Skeletal muscle cell (primary cell): ENCODE results near the gene DNAH9.

ENCODE experiments used
- DNase-seq: peaks from one replicate; pipeline ENCODE4 v3.0.0-alpha.2; 2010; ENCODE audit warnings: low read depth
- H3K4me3 ChIP-seq: 2 replicates; pipeline ENCODE4 v1.5.1; 2011; ENCODE audit warnings: low read depth, mild to moderate bottlenecking, control low read depth, low read length, moderate library complexity

Gene DNAH9

DNA sequence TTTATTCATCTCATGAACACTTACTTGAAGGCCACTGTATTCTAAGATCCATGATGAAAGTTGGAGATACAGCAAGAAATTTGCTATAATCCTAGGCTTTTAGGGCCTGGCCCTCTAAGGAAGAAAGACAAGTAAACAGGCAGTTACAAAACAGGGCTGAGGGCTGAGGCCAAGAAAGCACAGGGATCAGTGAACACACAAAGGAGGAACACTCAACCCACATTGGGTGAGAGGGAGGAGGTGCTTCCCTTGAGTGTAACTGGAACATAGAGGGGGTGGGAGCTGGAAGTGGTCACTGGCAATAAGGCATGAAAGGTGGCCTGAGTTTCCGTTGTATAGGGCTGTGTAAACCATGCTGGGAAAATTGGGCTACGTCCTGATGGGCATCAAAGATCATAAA lies 286.8 kb downstream of the DNAH9 start:
- DNase-seq, result no peak
- no peak overlapping the region for H3K4me3 ChIP-seq

DNA sequence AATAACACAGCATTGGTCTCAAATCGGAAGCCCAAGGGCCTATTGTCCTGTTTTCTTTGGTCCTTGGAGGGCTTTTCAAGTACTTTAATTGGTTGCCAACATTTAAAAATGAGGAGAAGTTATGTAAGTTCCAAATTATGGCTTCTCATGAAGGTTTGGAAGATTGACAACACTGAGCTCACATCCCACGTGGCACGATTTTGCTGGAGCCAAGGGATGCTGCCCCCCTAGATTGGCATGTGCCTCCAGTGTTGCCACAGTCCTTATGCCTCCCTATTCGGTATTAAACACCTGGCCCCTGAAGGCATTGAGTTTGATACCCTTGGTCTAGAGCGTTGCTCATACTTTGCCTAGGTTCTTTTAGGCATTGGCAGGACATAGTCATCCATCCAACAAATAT lies 291.0 kb downstream of the DNAH9 start:
- no peak for DNase-seq
- no peak overlapping the region for H3K4me3 ChIP-seq

DNA sequence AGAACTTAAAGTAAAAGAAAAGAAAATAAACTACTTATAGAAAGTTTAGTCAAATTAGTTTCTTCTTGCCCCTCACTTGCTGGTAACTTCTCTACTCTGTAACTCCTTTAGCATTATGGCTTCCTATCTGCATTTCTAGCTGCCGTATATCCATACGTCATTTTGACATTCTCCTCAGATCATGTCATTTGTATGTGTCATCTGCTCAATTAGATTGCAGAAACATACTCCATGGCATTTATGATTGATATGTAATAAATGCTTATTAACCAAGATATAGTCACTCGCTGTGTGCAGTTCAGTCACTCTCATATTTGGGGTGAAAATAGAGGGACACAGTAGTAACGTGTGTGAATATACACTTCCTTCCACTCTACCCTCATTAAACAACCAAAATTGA lies 295.6 kb downstream of the DNAH9 start:
- DNase-seq, result no peak

DNA sequence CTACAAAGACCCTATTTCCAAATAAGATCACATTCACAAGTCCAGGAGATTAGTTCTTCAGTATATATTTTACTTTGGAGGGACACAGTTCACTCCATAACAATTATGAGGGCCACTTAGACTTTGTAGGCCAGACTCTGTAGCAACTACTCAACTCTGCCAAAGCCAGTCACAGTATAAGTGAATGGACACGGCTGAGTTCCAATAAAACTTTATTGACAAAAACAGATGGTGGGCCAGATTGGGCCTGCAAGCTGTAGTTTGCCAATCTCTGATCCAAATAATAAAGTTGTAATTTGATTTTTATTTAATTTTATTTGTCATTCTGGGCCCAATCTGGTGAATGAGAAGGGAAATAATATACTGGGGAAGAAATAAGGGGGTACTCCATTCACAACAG lies 297.9 kb downstream of the DNAH9 start:
- no peak overlapping the region for H3K4me3 ChIP-seq
- no peak for DNase-seq

More for the DNA sequence above, 295.6 kb downstream of the DNAH9 start:
- H3K4me3 ChIP-seq, result no peak overlapping the region

DNA sequence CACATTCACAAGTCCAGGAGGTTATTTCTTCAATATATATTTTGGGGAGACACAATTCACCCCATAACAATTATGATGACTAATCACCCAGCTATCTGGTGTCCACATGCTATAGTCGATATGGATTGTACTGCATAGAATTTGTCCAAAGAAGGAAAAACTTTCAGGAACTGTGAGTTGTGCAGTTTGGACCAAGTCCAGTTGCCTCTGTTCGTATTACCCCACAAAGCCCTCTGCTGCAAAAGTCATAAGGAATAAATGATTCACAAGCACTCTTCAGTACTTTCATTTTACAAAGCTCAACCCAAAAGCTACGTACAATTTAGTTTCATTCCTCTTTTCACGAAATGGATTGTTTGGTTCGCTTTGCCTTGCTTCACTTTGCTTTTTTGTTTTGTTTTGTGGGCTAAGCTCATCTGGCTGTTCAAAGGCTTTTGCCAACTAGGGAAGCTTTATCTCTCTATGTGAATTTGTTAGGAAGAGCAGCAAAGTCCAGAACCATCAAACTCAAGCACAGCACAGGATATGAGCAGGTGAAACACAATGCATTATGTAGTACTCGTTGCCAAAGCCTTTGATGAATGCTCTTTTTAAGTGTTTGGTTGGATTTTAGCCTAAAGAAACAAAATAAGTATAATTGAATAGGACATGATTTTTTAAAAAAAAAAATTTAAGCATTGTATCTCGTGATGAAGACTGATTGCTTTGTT lies 300.4 kb downstream of the DNAH9 start:
- H3K4me3 ChIP-seq, result no peak overlapping the region
- no peak for DNase-seq

DNA sequence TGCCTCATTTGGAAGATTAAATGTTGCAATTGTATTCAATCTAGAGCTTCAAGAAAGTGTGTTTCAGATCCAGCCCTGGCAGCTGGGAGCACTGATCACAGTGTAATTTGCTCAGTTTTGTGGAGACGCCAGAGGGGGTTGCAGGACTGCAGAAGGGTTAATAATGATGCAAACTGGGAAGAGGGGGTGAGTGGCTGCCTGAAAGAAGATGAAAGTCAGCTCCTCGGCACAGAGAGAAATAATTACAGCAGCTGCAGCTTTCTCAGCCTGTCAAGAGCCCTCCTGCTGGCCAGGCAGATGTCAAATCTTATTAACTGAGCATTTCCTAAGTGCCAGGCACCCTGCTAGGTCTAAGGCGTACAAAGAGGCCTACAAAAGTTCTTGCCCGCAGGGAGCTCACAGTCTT lies 301.3 kb downstream of the DNAH9 start:
- no peak for DNase-seq
- H3K4me3 ChIP-seq, result no peak overlapping the region

DNA sequence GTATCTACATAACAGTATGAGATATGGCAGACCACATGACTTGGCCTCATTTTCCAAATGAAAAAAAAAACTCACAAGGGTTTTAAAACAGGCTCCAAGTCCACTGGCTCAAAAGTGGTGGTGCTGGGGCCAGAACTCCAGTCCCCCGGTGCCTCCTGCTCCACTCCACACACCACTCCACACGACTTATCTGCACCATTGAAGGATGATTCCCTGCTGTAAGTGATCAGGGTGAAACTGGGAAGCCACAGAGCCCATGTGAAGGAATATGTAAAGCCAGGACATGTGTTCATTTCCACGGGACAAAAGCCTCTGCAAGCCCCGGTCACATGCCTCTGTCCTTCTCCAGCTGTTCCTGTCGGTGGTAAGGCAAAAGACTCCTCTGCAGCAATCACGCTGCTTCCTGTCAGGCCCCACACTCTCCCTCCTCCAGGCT lies 301.8 kb downstream of the DNAH9 start:
- H3K4me3 ChIP-seq, result no peak overlapping the region
- DNase-seq, result no peak

DNA sequence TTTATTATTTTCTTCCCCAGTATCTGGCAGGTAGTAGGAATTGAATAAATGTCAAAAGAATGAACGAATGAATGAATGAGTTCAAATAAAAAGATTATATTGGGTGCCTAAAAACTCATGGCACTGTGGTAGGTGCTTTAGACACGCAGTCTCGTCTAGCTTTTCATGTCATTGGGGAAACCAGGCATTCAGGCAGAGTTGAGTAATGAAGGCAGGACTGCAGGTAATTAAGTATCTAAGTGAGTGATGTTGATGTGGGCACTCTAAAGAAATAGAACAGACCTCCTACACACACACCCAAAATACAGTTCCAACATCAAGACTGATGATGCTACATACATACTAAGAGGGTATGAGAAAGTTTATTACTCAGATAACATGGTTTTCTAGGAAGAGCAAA lies 302.4 kb downstream of the DNAH9 start:
- DNase-seq, result no peak
- no peak overlapping the region for H3K4me3 ChIP-seq

DNA sequence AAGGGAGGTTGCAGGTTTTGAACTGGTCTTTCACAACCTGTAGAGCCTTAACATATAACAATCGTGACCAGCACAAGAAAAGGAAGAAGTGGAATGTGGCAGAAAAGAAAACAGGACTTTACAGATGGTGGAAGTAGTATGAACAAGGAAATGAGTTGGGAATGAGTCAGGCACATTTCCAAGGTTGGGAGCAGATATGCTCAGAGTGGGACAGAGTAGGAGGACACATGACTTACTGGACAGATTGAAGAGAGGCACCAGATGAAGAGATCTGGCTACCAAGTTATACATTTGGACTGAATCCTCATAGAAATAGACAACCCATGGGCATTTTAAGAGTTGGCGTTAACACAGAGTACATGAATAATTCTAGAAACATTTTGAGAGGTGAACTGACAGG lies 303.7 kb downstream of the DNAH9 start:
- no peak for DNase-seq
- no peak overlapping the region for H3K4me3 ChIP-seq

DNA sequence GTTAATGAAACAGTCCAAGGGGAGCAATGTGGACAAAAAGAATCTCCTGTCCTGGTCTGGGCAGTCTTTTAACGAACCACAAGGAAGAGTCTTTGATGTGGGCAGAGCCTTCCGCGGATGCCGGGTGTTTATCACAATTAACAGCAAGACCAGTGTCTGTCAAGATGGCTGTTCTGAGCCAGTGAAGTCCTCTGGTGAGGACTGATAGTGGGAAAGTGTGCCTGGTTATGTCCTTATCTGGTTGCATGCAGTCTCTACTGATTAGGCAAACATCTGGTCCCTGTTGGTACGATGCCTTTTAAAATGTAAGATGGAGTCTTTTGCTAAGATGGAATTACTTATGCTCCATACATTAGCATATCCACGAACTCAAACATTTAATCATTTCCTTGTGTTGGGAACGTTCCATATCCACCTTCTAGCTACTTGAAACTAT lies 310.5 kb downstream of the DNAH9 start:
- no peak overlapping the region for H3K4me3 ChIP-seq
- no peak for DNase-seq

DNA sequence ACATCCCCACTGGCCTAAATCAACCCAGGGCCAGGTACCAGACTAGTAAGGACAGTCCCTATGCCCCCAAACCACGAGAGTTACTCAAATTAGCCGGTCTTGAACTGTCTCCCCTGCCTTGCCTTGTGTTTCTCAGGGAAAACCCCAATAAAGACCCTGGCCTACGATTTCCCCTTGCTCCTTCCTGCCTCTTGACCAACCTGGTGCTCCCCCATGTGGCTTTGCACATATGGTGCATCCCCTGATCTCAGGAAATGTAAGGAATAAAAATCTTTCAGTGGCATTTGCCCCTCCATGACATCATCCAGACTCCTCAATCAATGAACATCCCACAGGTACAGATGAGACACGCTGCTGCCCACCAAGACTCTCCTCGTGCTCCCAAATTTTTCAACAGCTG lies 311.1 kb downstream of the DNAH9 start:
- H3K4me3 ChIP-seq, result no peak overlapping the region
- DNase-seq, result no peak

DNA sequence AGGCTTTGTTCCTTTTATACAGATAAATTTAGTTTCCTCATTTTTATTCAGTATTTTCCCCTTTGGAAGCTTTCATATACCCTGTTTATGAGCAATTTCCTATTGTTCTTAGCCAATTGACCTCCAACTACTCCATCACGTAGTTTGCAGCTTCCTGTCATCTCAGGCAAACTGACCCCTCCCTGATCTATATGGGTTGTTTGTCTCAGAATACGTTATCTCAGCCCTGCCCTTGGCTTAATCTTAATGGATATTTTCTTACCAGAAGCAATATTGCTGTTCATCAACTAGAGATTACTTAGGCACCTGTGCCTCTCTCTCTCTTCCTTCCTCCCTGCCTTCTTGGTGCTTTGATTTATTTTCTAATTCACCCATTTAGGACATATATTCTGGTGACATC lies 317.8 kb downstream of the DNAH9 start:
- DNase-seq, result no peak
- no peak overlapping the region for H3K4me3 ChIP-seq

DNA sequence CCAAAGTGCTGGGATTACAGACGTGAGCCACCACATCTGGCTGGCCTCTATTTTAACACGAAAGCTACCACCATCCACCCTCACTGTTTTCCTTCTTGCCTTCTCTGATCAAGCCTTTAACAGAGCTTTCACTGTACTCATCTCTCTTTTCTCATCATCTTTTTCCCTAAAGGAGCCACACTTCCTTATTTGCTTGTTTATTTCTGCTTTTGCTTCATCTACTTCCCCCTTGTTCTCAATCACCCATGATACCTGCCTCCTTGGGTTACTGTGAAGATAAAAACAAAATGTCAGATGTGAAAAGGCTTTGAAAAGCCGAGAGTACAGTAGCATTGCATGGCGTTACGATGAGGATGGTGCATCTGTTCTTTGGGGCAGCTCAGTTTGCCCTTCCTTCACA lies 319.1 kb downstream of the DNAH9 start:
- DNase-seq, result no peak
- H3K4me3 ChIP-seq, result no peak overlapping the region

DNA sequence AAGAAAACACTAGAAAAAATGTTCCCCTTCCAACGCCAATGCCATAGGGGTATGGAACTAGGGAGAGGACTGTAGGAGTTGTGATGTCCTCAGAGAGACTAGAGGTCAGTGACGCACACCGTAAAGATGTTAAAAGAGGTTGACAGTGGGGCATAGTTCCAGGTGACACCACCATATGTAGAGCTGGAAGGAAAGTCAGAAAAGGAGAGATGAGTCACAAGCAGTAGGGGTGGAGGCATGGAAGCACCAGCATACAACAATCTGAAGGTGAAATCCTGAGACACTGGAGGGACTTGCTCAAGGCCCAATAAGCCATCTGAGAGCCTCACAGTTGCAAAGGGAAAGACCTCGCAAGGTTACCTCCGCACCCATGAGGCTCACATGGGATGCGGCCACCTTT lies 323.0 kb downstream of the DNAH9 start:
- H3K4me3 ChIP-seq, result no peak overlapping the region
- no peak for DNase-seq

DNA sequence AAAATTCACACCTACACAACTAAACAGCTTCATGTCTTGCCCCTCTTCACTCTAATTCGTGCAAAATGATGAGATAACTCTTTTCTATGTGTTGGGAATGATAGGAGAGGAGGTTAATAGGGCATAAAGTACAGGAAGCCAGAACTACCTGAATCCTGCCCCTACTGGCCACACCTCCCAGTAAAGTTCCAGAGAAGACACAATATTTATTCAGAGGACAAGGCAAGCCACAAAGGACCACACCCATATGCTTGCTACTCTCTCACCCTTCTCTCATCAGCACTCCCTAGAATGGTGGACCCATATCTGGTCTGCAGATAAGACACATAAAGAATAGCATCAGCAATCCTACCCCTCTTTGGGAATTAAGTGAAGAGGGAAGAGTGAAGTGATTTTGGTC lies 324.4 kb downstream of the DNAH9 start:
- no peak for DNase-seq

DNA sequence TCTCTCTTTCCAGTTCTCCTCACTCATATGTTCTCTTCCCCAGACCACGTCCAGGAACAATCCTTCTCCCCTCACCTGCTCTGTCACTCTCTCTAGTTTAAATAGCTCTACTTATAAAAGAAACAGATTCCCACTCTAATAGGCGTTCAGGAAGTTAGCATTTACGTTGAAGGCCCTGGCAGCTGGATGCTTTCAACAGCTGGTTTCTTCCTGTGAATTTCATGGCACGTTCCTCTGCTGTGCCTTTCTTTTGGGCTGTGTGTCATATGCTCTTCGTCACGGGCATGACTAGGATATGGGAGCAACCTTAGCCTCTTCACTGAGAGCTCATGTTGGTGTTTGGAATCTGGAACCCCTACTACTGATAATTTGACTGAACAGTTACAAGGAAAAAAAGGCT lies 325.8 kb downstream of the DNAH9 start:
- H3K4me3 ChIP-seq, result no peak overlapping the region
- DNase-seq, result no peak

More for the DNA sequence above, 324.4 kb downstream of the DNAH9 start:
- H3K4me3 ChIP-seq, result no peak overlapping the region

DNA sequence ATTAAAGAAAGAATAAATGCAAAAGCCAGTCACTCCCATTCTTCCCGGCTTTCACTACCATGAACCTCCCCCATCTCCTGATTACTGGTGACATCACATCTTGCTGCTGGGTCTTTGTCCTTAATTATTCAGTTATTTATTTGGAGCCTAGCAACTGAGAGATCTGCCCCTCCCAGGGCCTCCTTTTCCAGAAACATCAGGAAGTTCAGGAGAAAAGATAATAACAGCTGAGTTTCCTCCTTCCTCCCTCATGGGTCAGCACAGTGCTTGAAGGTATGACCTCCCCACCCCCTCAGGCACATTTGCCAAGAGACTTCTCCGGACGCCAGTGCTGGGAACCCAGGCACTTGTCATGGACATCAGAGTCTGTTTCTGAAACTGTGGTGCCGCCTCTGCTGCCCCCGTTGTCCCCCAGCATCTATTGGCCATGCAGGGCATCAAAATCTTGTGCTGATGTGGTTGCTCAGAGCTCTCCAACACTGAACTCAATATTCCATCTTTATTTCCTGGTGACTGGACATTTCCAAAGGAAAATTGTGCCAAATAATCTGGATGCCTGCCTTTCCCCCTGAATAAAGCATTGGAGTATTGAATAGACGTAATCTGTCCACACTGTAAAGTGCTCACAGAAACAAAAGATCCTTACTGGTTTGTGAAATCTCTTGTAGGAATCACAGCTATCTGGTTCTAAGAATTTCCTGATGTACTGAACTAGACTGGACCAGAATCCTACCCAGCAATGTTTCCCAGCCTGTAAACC lies 327.2 kb downstream of the DNAH9 start:
- H3K4me3 ChIP-seq, result no peak overlapping the region
- DNase-seq, result no peak

DNA sequence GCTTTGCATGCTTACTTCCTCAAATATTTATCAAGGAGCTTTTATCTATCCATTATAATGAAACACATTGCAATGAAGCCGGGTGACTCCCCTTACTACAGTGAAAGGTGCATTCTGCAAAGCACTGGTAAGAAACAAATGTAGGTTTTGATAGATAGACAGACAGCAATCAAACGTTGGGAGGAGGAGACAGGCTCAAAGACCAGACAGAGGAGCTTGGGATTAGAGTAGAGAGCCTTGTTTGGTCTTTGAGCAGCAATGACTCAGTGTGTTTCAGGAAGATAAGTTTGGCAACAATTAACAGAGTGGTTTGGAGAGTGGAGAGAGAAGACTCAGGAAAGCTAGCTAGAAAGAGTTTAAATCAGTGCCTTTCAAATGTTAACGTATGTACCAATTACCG lies 330.2 kb downstream of the DNAH9 start:
- H3K4me3 ChIP-seq, result no peak overlapping the region
- DNase-seq, result no peak

DNA sequence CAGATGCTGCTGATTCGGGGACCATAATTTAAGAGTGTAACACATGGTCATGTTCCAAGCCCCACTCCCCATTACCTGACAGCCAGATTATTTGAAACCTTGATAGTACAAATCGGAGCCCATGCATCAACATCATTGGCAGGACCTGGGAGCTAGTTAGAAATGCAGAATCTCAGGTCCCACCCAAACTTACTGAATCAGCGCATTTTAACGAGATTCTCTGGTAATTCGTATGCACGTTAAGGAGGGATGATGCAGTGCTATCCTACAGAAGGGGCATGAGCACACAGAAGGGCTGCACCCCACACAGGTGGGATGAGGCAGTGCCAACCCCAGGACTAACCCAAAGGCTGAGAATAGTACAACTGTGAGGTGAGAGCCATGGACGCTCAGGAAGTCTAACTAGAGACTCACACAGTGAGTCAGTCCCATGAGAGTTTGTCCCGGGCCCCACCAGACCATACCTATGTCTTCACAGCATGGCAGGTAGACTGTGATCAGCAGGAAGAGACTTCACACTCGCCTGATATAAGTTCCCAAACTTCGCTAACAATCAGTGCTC lies 334.1 kb downstream of the DNAH9 start:
- H3K4me3 ChIP-seq, result no peak overlapping the region
- DNase-seq, result no peak

DNA sequence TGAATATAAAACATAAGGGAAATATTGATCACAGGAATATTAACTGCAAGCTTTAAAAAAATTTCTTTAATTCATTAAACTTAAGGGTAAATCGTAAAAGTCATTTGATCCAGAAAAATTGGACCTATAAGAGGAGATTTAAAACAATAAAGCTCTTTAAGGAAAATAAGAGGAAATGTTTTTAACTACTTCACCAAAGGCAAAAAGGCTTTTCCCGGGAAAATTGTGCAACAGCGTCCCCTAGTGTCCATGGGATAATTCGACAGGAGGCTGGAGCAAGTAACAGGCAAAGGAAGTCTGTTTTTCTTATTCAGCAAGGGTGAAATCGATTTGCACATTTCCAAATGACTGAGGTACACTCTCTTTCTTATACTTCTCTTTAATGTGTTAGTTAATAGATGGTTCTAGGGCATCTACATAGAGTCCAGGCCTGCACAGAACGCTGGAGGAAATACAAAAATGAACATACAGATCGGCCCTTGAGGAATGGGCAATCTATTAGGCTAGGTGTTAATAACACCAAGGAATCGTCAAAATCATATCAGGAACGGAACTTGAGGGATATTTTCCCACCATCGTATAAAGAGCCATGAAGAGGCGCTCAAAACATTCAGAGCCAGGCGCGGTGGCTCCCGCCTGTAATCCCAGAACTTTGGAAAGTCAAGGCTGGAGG lies 337.6 kb downstream of the DNAH9 start:
- no peak overlapping the region for H3K4me3 ChIP-seq
- DNase-seq, result no peak
